ENCODE results near the gene PRTG.

Gene PRTG

GRCh38 chr15:55712363-55712762, 30.6 kb downstream of the PRTG start:
- Histone ChIP-seq H3K4me2 (ENCODE audit: low read length) (no peak overlapping the region), H3K36me3 (ENCODE audit: control insufficient read depth, low read length) (no peaks in the 10 kb centered on the region), H3K4me1 (ENCODE audit: control insufficient read depth, low read length) (no peaks in the 10 kb centered on the region), H4K20me1 (ENCODE audit: control insufficient read depth, insufficient read depth, low read depth, low read length) (no peaks in the 10 kb centered on the region), H3F3A (ENCODE audit: control insufficient read depth, insufficient read depth) (no peaks in the 10 kb centered on the region), H3K9me3 (ENCODE audit: control insufficient read depth, insufficient read depth, low read length) (no peaks in the 10 kb centered on the region), H3K4me3 (ENCODE audit: low read length) (no peak overlapping the region), H3K9me2 (replicated peaks; ENCODE audit: control insufficient read depth, low read length) (no peaks in the 10 kb centered on the region), H3K27ac (ENCODE audit: low read depth, low read length) (no peak overlapping the region), H3K79me2 (ENCODE audit: control insufficient read depth, low read length) (no peaks in the 10 kb centered on the region), H3K27me3 (ENCODE audit: control insufficient read depth, low read length) (peaks cover 4% of the 10 kb centered on the region)
- TF ChIP-seq EZH2phosphoT487 (IDR thresholded peaks at IDR 0.05; ENCODE audit: borderline replicate concordance, low read length) = no peak
- no peak for TF ChIP-seq CTCF (IDR thresholded peaks at IDR 0.05; ENCODE audit: low read depth, low read length, poor library complexity, severe bottlenecking)

GRCh38 chr15:55710286-55710685, 32.7 kb downstream of the PRTG start:
- no peaks in the 10 kb centered on the region for H3F3A ChIP-seq (ENCODE audit: control insufficient read depth, insufficient read depth)
- H3K4me1 ChIP-seq (ENCODE audit: control insufficient read depth, low read length) = no peaks in the 10 kb centered on the region

GRCh38 chr15:55709458-55709857, 33.5 kb downstream of the PRTG start:
- Histone ChIP-seq H3K9me3 (ENCODE audit: control insufficient read depth, insufficient read depth, low read length) (no peaks in the 10 kb centered on the region), H3K4me2 (ENCODE audit: low read length) (no peak overlapping the region), H3K27ac (ENCODE audit: low read depth, low read length) (no peak overlapping the region)

More at GRCh38 chr15:55710286-55710685, 32.7 kb downstream of the PRTG start:
- Histone ChIP-seq H3K27me3 (ENCODE audit: control insufficient read depth, low read length) (peaks cover 4% of the 10 kb centered on the region), H3K27ac (ENCODE audit: low read depth, low read length) (no peak overlapping the region), H3K36me3 (ENCODE audit: control insufficient read depth, low read length) (no peaks in the 10 kb centered on the region), H3K79me2 (ENCODE audit: control insufficient read depth, low read length) (no peaks in the 10 kb centered on the region), H4K20me1 (ENCODE audit: control insufficient read depth, insufficient read depth, low read depth, low read length) (no peaks in the 10 kb centered on the region), H3K9me2 (replicated peaks; ENCODE audit: control insufficient read depth, low read length) (no peaks in the 10 kb centered on the region), H3K4me3 (ENCODE audit: low read length) (no peak overlapping the region), H3K4me2 (ENCODE audit: low read length) (no peak overlapping the region), H3K9me3 (ENCODE audit: control insufficient read depth, insufficient read depth, low read length) (no peaks in the 10 kb centered on the region)
- TF ChIP-seq EZH2phosphoT487 (IDR thresholded peaks at IDR 0.05; ENCODE audit: borderline replicate concordance, low read length) (no peak), CTCF (IDR thresholded peaks at IDR 0.05; ENCODE audit: low read depth, low read length, poor library complexity, severe bottlenecking) (no peak)

More at GRCh38 chr15:55709458-55709857, 33.5 kb downstream of the PRTG start:
- no peaks in the 10 kb centered on the region for H3K9me2 ChIP-seq (replicated peaks; ENCODE audit: control insufficient read depth, low read length)
- TF ChIP-seq CTCF (IDR thresholded peaks at IDR 0.05; ENCODE audit: low read depth, low read length, poor library complexity, severe bottlenecking) (no peak), EZH2phosphoT487 (IDR thresholded peaks at IDR 0.05; ENCODE audit: borderline replicate concordance, low read length) (no peak)
- no peaks in the 10 kb centered on the region for H4K20me1 ChIP-seq (ENCODE audit: control insufficient read depth, insufficient read depth, low read depth, low read length)
- H3K4me3 ChIP-seq (ENCODE audit: low read length) = no peak overlapping the region
- peaks cover 4% of the 10 kb centered on the region for H3K27me3 ChIP-seq (ENCODE audit: control insufficient read depth, low read length)
- no peaks in the 10 kb centered on the region for H3K79me2 ChIP-seq (ENCODE audit: control insufficient read depth, low read length)
- H3K36me3 ChIP-seq (ENCODE audit: control insufficient read depth, low read length) = no peaks in the 10 kb centered on the region
- no peaks in the 10 kb centered on the region for H3K4me1 ChIP-seq (ENCODE audit: control insufficient read depth, low read length)
- no peaks in the 10 kb centered on the region for H3F3A ChIP-seq (ENCODE audit: control insufficient read depth, insufficient read depth)

Measured in DOHH2 (cell line).